ENCODE data around the gene CD7.

GRCh38 chr17:82331345-82331939, 14.0 kb upstream of the CD7 start:
- no peak for TF ChIP-seq POLR2AphosphoS5 (IDR thresholded peaks at IDR 0.05; ENCODE audit: low read depth, low read length)
- TF ChIP-seq SIN3A (IDR thresholded peaks at IDR 0.05; ENCODE audit: borderline replicate concordance, insufficient read depth, low read length), result no peak

Data from PFSK-1 (cell line).